MM.1S (cell line): ENCODE data around the gene TMC8.

Experiments
- EZH2 ChIP-seq: fragments of 300-600 bp; sonication (generic); optimal IDR thresholded peaks from 2 replicates; pipeline ENCODE3; 2017; ENCODE audit warnings: low read depth, mild to moderate bottlenecking, antibody characterized with exemption, low read length, mixed read lengths
- EZH2phosphoT487 ChIP-seq: fragments of 300-600 bp; sonication (generic); IDR thresholded peaks from 2 replicates; pipeline ENCODE4 v1.6.1; 2018; ENCODE audit warnings: antibody characterized with exemption, low read length
- TF ChIP-seq, protein P1 (sequence below): fragments of 300-600 bp; sonication (generic); IDR thresholded peaks from 2 replicates; pipeline ENCODE4 v1.5.1; 2016; ENCODE audit warnings: antibody characterized with exemption, low read length, mixed read lengths

DNA sequence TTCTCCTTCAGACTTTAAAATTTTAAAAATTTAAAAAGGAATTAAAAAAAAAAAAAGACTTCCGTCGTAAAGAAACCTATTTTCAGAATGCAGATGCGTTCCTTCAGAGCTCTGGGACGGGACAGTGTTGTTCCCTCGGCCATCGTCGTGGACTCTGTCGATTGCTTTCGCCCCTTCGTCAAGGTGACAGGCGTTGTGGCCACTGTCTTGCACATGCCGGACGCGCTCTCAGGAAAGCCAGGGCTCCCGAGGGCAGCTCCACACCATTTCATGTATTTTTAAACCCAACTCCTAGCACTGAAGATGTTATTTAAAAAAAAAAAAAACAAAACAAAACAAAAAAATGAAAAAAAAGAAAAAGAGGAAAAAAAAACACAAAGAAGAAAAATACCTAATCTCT is 24.4 kb upstream of the TMC8 start:
- no peak for TF ChIP-seq EZH2phosphoT487
- TF ChIP-seq, protein P1, sequence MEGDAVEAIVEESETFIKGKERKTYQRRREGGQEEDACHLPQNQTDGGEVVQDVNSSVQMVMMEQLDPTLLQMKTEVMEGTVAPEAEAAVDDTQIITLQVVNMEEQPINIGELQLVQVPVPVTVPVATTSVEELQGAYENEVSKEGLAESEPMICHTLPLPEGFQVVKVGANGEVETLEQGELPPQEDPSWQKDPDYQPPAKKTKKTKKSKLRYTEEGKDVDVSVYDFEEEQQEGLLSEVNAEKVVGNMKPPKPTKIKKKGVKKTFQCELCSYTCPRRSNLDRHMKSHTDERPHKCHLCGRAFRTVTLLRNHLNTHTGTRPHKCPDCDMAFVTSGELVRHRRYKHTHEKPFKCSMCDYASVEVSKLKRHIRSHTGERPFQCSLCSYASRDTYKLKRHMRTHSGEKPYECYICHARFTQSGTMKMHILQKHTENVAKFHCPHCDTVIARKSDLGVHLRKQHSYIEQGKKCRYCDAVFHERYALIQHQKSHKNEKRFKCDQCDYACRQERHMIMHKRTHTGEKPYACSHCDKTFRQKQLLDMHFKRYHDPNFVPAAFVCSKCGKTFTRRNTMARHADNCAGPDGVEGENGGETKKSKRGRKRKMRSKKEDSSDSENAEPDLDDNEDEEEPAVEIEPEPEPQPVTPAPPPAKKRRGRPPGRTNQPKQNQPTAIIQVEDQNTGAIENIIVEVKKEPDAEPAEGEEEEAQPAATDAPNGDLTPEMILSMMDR: no peak
- TF ChIP-seq EZH2: no peak
